HepG2 (cell line): ENCODE data around the gene WIZ. TPM values are rescaled to one million over a fixed set of nuclear protein-coding genes. Genes with fewer than 3 reads are reported as not detected.
A peak's percentile ranks its signal among the peaks of the same experiment; 100 is the strongest.

ENCODE experiments used
- CENPX ChIP-seq: sonication (generic); formaldehyde crosslinking; IDR thresholded peaks from 2 replicates; pipeline ENCODE4 v1.9.0; 2021; ENCODE audit warnings: mild to moderate bottlenecking, missing genetic modification reagents, moderate library complexity
- CREB1 ChIP-seq, 2 experiments: fragments of 450-650 bp in 1 of 2; IDR thresholded peaks; 2 replicates each; pipeline ENCODE4 v1.6.1; 2016 to 2017; ENCODE audit warnings: control low read depth in 1 of 2, mild to moderate bottlenecking in 1 of 2, missing compliant biosample characterization in 1 of 2, missing genetic modification characterization in 1 of 2
- ELK4 ChIP-seq: sonication (generic); formaldehyde crosslinking; IDR thresholded peaks from 2 replicates; pipeline ENCODE4 v1.9.0; 2021; ENCODE audit warnings: missing genetic modification reagents, borderline replicate concordance
- FLYWCH1 ChIP-seq: sonication (generic); formaldehyde crosslinking; IDR thresholded peaks from 2 replicates; pipeline ENCODE4 v1.8.1; 2023; ENCODE audit warnings: mild to moderate bottlenecking, missing genetic modification reagents
- HCFC1 ChIP-seq: fragments of 150-350 bp; IDR thresholded peaks from 2 replicates; pipeline ENCODE4 v1.6.1; 2014; ENCODE audit warnings: low read depth, low read length
- HES4 ChIP-seq: sonication (generic); formaldehyde crosslinking; IDR thresholded peaks from 2 replicates; pipeline ENCODE4 v1.9.0; 2021; ENCODE audit warnings: mild to moderate bottlenecking, missing genetic modification reagents, borderline replicate concordance
- HNRNPLL ChIP-seq: fragments of 200-400 bp; formaldehyde crosslinking; IDR thresholded peaks from 2 replicates; pipeline ENCODE4 v1.6.1; 2017; ENCODE audit warnings: mild to moderate bottlenecking, low read depth, low read length; ENCODE audit not compliant: poor library complexity, severe bottlenecking
- KLF12 ChIP-seq: sonication (generic); formaldehyde crosslinking; IDR thresholded peaks from 2 replicates; pipeline ENCODE4 v1.4.0; 2020; ENCODE audit warnings: missing genetic modification reagents, borderline replicate concordance
- KMT2B ChIP-seq: IDR thresholded peaks from 2 replicates; pipeline ENCODE4 v1.6.1; 2016; ENCODE audit warnings: missing genetic modification reagents, missing compliant biosample characterization
- RFX5 ChIP-seq: IDR thresholded peaks from 2 replicates; pipeline ENCODE4 v1.6.1; 2011; ENCODE audit warnings: low read depth, low read length, improper control_type of control experiment
- TAF1 ChIP-seq: sonication (generic); formaldehyde crosslinking; IDR thresholded peaks from 2 replicates; pipeline ENCODE4 v1.4.0; 2020; ENCODE audit warnings: missing genetic modification reagents
- ZMYM3 ChIP-seq: sonication (generic); formaldehyde crosslinking; IDR thresholded peaks from 2 replicates; pipeline ENCODE4 v1.5.1; 2020; ENCODE audit warnings: mild to moderate bottlenecking, missing genetic modification reagents
- ZNF253 ChIP-seq: sonication (generic); formaldehyde crosslinking; IDR thresholded peaks from 2 replicates; pipeline ENCODE4 v1.8.0; 2022; ENCODE audit warnings: mild to moderate bottlenecking, missing genetic modification reagents, borderline replicate concordance
- ZNF296 ChIP-seq: sonication (generic); formaldehyde crosslinking; conservative IDR thresholded peaks from 2 replicates; pipeline ENCODE4 v1.5.0; 2020; ENCODE audit warnings: mild to moderate bottlenecking, missing genetic modification reagents
- ZNF572 ChIP-seq: sonication (generic); formaldehyde crosslinking; IDR thresholded peaks from 2 replicates; pipeline ENCODE4 v1.5.1; 2020; ENCODE audit warnings: mild to moderate bottlenecking, missing genetic modification reagents
- ZZZ3 ChIP-seq: sonication (generic); formaldehyde crosslinking; IDR thresholded peaks from 2 replicates; pipeline ENCODE4 v1.4.0; 2020; ENCODE audit warnings: missing genetic modification reagents, mild to moderate bottlenecking, borderline replicate concordance
- polyA plus RNA-seq, 8 experiments: library from polyadenylated mRNA; depleted of rRNA in 3 of 8; stranded (reverse) in 7 of 8; unstranded in 1 of 8; fragments of >200 nt; fragmentation: Illumina TruSeq in 4 of 8; extraction: Trizol in 4 of 8; gene quantifications; 2 replicates each; pipeline versions ENCODE4 v1.2.1 to v1.2.3, GENCODE V29; 2011 to 2016; ENCODE audit warnings: low read depth in 4 of 8, missing spikeins in 1 of 8, mixed read lengths in 1 of 8; ENCODE audit not compliant: insufficient read depth in 1 of 8
- total RNA-seq, 5 experiments: library from RNA; depleted of rRNA; stranded (reverse); fragments of >200 nt; fragmentation: Illumina TruSeq; extraction: Trizol; gene quantifications; 2 replicates each; pipeline ENCODE4 v1.2.3, GENCODE V29; 2016; ENCODE audit warnings: low read depth in 1 of 5
- TF ChIP-seq, protein P1 (sequence below): sonication (generic); formaldehyde crosslinking; IDR thresholded peaks from 2 replicates; pipeline ENCODE4 v1.4.0; 2020; ENCODE audit warnings: missing genetic modification reagents
- TF ChIP-seq, protein P2 (sequence below): sonication (generic); formaldehyde crosslinking; IDR thresholded peaks from 2 replicates; pipeline ENCODE4 v1.4.0; 2020; ENCODE audit warnings: mild to moderate bottlenecking, missing genetic modification reagents, borderline replicate concordance

Gene WIZ
- total and polyA plus RNA-seq, 2 of the 13 experiments (the other 11 are each of a cell fraction or from before 2014, with no cell fraction given): 4.7 to 4.8 TPM

DNA sequence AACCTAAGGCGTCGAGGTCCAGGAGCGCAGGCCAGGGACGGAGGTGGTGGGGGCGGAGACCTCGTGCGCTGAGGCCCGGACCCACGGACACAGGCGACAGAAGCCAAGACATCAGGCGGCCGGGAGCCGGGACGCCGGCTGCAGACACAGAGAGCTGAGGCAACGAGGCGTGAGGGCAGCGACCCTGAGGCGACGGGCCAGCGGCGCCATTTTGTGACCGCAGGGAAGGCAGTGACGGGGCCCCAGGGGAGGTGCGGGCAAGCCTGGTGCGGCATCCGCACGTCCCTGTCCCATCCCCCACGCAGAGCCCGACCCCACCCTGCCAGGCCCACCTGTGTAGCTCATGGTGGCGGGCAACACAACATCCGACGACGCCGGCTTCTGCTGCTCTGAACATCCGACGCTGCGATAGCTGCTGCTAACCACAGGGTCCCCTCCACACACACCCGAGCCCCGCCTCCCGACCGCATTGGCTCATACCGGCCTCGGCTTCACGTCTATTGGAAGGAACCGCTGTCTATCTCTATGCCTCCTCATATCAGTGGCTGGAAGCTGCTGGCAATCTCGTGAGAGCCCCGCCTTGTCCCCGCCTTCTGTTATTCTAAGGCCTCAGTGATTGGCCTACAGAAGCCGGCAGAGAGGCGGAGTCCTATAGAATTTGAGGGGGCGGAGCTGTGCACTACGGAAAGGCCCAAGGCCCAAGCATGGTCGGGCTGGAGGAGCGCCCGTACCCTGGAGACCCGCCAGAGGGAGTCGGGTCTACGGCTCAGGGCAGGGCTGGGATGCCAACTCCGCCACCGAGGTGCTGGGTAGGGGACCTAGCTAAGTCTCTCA is 31.0 kb downstream of the WIZ start, which contains the start of gene AKAP8L (continued):
- TF ChIP-seq, protein P1, sequence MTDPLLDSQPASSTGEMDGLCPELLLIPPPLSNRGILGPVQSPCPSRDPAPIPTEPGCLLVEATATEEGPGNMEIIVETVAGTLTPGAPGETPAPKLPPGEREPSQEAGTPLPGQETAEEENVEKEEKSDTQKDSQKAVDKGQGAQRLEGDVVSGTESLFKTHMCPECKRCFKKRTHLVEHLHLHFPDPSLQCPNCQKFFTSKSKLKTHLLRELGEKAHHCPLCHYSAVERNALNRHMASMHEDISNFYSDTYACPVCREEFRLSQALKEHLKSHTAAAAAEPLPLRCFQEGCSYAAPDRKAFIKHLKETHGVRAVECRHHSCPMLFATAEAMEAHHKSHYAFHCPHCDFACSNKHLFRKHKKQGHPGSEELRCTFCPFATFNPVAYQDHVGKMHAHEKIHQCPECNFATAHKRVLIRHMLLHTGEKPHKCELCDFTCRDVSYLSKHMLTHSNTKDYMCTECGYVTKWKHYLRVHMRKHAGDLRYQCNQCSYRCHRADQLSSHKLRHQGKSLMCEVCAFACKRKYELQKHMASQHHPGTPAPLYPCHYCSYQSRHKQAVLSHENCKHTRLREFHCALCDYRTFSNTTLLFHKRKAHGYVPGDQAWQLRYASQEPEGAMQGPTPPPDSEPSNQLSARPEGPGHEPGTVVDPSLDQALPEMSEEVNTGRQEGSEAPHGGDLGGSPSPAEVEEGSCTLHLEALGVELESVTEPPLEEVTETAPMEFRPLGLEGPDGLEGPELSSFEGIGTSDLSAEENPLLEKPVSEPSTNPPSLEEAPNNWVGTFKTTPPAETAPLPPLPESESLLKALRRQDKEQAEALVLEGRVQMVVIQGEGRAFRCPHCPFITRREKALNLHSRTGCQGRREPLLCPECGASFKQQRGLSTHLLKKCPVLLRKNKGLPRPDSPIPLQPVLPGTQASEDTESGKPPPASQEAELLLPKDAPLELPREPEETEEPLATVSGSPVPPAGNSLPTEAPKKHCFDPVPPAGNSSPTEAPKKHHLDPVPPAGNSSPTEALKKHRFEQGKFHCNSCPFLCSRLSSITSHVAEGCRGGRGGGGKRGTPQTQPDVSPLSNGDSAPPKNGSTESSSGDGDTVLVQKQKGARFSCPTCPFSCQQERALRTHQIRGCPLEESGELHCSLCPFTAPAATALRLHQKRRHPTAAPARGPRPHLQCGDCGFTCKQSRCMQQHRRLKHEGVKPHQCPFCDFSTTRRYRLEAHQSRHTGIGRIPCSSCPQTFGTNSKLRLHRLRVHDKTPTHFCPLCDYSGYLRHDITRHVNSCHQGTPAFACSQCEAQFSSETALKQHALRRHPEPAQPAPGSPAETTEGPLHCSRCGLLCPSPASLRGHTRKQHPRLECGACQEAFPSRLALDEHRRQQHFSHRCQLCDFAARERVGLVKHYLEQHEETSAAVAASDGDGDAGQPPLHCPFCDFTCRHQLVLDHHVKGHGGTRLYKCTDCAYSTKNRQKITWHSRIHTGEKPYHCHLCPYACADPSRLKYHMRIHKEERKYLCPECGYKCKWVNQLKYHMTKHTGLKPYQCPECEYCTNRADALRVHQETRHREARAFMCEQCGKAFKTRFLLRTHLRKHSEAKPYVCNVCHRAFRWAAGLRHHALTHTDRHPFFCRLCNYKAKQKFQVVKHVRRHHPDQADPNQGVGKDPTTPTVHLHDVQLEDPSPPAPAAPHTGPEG: peak; percentile 59
- peak; percentile 39 for TF ChIP-seq HNRNPLL
- peak; percentile 7; the same call in 1 of the 2 replicates for TF ChIP-seq ZMYM3 (CRISPR knock-in tag)
- TF ChIP-seq CREB1 (IDR thresholded peaks at IDR 0.05): peak; percentile 83
- peak; percentile 86 for TF ChIP-seq CREB1 (CRISPR knock-in tag; IDR thresholded peaks at IDR 0.05)
- 0 out of 2 replicates have a peak, but pooled peaks have one; percentile 37 for TF ChIP-seq KMT2B (CRISPR knock-in tag)
- 0 out of 2 replicates have a peak, but pooled peaks have one; percentile 48 for TF ChIP-seq ZNF572 (CRISPR knock-in tag)
- TF ChIP-seq TAF1 (CRISPR knock-in tag): peak; percentile 93
- TF ChIP-seq HCFC1: 0 out of 2 replicates have a peak, but pooled peaks have one; percentile 18
- peak; percentile 58; the same call in 1 of the 2 replicates for TF ChIP-seq KLF12 (CRISPR knock-in tag)
- peak; percentile 82; the same call in 1 of the 2 replicates for TF ChIP-seq HES4 (CRISPR knock-in tag)
- TF ChIP-seq RFX5: no peak
- TF ChIP-seq, protein P2, sequence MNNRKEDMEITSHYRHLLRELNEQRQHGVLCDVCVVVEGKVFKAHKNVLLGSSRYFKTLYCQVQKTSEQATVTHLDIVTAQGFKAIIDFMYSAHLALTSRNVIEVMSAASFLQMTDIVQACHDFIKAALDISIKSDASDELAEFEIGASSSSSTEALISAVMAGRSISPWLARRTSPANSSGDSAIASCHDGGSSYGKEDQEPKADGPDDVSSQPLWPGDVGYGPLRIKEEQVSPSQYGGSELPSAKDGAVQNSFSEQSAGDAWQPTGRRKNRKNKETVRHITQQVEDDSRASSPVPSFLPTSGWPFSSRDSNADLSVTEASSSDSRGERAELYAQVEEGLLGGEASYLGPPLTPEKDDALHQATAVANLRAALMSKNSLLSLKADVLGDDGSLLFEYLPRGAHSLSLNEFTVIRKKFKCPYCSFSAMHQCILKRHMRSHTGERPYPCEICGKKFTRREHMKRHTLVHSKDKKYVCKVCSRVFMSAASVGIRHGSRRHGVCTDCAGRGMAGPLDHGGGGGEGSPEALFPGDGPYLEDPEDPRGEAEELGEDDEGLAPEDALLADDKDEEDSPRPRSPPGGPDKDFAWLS: 0 out of 2 replicates have a peak, but pooled peaks have one; percentile 64
- TF ChIP-seq ELK4 (CRISPR knock-in tag): 0 out of 2 replicates have a peak, but pooled peaks have one; percentile 47
- no peak for TF ChIP-seq FLYWCH1 (CRISPR knock-in tag)
- TF ChIP-seq ZNF296: no peak
- TF ChIP-seq CENPX (CRISPR knock-in tag): no peak
- no peak; the same call in 1 of the 2 replicates for TF ChIP-seq ZZZ3
- TF ChIP-seq ZNF253: 0 out of 2 replicates have a peak, but pooled peaks have one; percentile 61
